Hepatocyte (in vitro differentiated cells): ENCODE measurements around the gene KRTAP3-2. TPM values are rescaled to one million over a fixed set of nuclear protein-coding genes. Genes with fewer than 3 reads are reported as not detected.

ENCODE experiments used
- DNase-seq: peaks from one replicate; pipeline ENCODE4 v3.0.0-alpha.2; 2016; ENCODE audit warnings: low spot score
- H2AFZ ChIP-seq: fragments of 200-600 bp; sonication (generic); 2 replicates; pipeline ENCODE4 v1.6.0; 2016; ENCODE audit warnings: antibody characterized with exemption, mild to moderate bottlenecking
- H3K27ac ChIP-seq: fragments of 200-600 bp; sonication (generic); 2 replicates; pipeline ENCODE4 v1.5.1; 2016; ENCODE audit warnings: mild to moderate bottlenecking
- H3K27me3 ChIP-seq: fragments of 200-600 bp; sonication (generic); 2 replicates; pipeline ENCODE4 v1.6.1; 2016
- H3K36me3 ChIP-seq: fragments of 200-600 bp; sonication (generic); replicated peaks from 2 replicates; pipeline ENCODE4 v1.5.1; 2016; ENCODE audit warnings: low read depth; ENCODE audit not compliant: insufficient read depth
- H3K4me1 ChIP-seq: fragments of 200-600 bp; sonication (generic); 2 replicates; pipeline ENCODE4 v1.5.1; 2016; ENCODE audit warnings: mild to moderate bottlenecking, moderate library complexity; ENCODE audit not compliant: insufficient read depth
- H3K4me2 ChIP-seq: fragments of 200-600 bp; sonication (generic); 2 replicates; pipeline ENCODE4 v1.6.0; 2016
- H3K4me3 ChIP-seq: fragments of 200-600 bp; sonication (generic); 2 replicates; pipeline ENCODE4 v1.5.1; 2016; ENCODE audit warnings: mild to moderate bottlenecking
- H3K79me2 ChIP-seq: fragments of 200-600 bp; sonication (generic); 2 replicates; pipeline ENCODE4 v1.6.0; 2017; ENCODE audit warnings: mild to moderate bottlenecking
- H3K9me2 ChIP-seq: fragments of 200-600 bp; sonication (generic); replicated peaks from 2 replicates; pipeline ENCODE4 v1.6.0; 2017; ENCODE audit warnings: mild to moderate bottlenecking; ENCODE audit not compliant: insufficient read depth
- H3K9me3 ChIP-seq: fragments of 200-600 bp; sonication (generic); 2 replicates; pipeline ENCODE4 v1.5.1; 2016; ENCODE audit warnings: low read depth, mild to moderate bottlenecking
- H4K20me1 ChIP-seq: fragments of 200-600 bp; sonication (generic); 2 replicates; pipeline ENCODE4 v1.6.0; 2016; ENCODE audit warnings: mild to moderate bottlenecking; ENCODE audit not compliant: insufficient read depth, poor library complexity, severe bottlenecking
- CTCF ChIP-seq: fragments of 200-600 bp; sonication (generic); IDR thresholded peaks from 2 replicates; pipeline ENCODE4 v1.5.1; 2016; ENCODE audit warnings: antibody characterized with exemption, mild to moderate bottlenecking; ENCODE audit not compliant: poor library complexity
- EZH2 ChIP-seq: fragments of 200-600 bp; sonication (generic); IDR thresholded peaks from 2 replicates; pipeline ENCODE4 v1.6.1; 2016; ENCODE audit warnings: antibody characterized with exemption, mild to moderate bottlenecking, borderline replicate concordance
- EZH2phosphoT487 ChIP-seq: fragments of 200-600 bp; sonication (generic); IDR thresholded peaks from one replicate; pipeline ENCODE4 v1.6.1; 2018; ENCODE audit warnings: antibody characterized with exemption, mild to moderate bottlenecking, low read depth, moderate library complexity; ENCODE audit not compliant: unreplicated experiment, severe bottlenecking
- WGBS: methylation state at CpG from one replicate; pipeline ENCODE4 v1.1.6; 2016; ENCODE audit warnings: low lambda C conversion rate; ENCODE audit errors: missing lambda C conversion rate; 5-methylcytosine and 5-hydroxymethylcytosine counted together
- polyA plus RNA-seq: library from polyadenylated mRNA; unstranded; fragments of >200 nt; fragmentation: Nextera tagmentation; extraction: Ambion mirVana; gene quantifications from 2 replicates; pipeline ENCODE4 v1.2.1, GENCODE V29; 2016
- total RNA-seq: library from RNA; depleted of rRNA; stranded (reverse); fragments of >200 nt; gene quantifications from 2 replicates; pipeline ENCODE4 v1.2.3, GENCODE V29; 2014

The KRTAP3-2 gene
- total and polyA plus RNA-seq, 2 experiments from 2014 or later: not detected

GRCh38 chr17:41020336-41020735 lies 20.6 kb upstream of the KRTAP3-2 start:
- TF ChIP-seq EZH2 (no peak), EZH2phosphoT487 (no peak), CTCF (no peak)
- H3K9me2 ChIP-seq: no peaks in the 10 kb centered on the region
- H4K20me1 ChIP-seq: no peaks in the 10 kb centered on the region
- H3K79me2 ChIP-seq: no peaks in the 10 kb centered on the region
- H2AFZ ChIP-seq: no peak overlapping the region
- H3K4me1 ChIP-seq: no peaks in the 10 kb centered on the region
- H3K36me3 ChIP-seq: no peaks in the 10 kb centered on the region
- no peaks in the 10 kb centered on the region for H3K9me3 ChIP-seq
- H3K27ac ChIP-seq: no peak overlapping the region
- H3K4me2 ChIP-seq: no peak overlapping the region
- no peak overlapping the region for H3K4me3 ChIP-seq
- no peak for DNase-seq
- H3K27me3 ChIP-seq: no peaks in the 10 kb centered on the region

DNA sequence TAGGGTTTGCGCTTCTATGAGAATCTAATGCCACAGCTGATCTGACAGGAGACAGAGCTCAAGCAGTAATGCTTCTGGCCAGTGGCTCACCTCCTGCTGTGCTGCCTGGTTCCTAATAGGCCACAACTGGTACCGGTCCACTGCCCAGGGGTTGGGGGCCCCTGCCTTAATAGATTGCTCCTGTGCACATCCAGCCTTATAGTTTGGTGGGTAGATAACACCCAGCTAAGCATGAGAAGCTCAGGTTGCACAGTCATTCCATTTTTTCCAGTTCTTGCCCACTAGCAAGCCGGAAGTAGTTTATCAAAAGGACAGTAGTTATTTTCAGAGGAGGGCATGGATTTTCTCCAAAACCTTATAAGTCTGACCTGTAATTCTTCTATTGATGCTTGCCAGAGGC lies 19.7 kb upstream of the KRTAP3-2 start:
- Histone ChIP-seq H3K4me3 (no peak overlapping the region), H3K4me2 (no peak overlapping the region), H3K9me3 (no peaks in the 10 kb centered on the region), H3K4me1 (no peaks in the 10 kb centered on the region), H3K27ac (no peak overlapping the region), H3K9me2 (no peaks in the 10 kb centered on the region), H3K79me2 (no peaks in the 10 kb centered on the region), H3K36me3 (no peaks in the 10 kb centered on the region), H4K20me1 (no peaks in the 10 kb centered on the region), H2AFZ (no peak overlapping the region), H3K27me3 (no peaks in the 10 kb centered on the region)
- 92% methylated on average over 3 of the region's 3 CpGs for WGBS
- TF ChIP-seq EZH2phosphoT487 (no peak), CTCF (no peak), EZH2 (no peak)
- DNase-seq: no peak

GRCh38 chr17:41018541-41018940 lies 18.8 kb upstream of the KRTAP3-2 start:
- TF ChIP-seq CTCF (no peak), EZH2 (no peak), EZH2phosphoT487 (no peak)
- Histone ChIP-seq H2AFZ (no peak overlapping the region), H3K27me3 (no peaks in the 10 kb centered on the region), H4K20me1 (no peaks in the 10 kb centered on the region), H3K4me1 (no peaks in the 10 kb centered on the region), H3K4me3 (no peak overlapping the region), H3K9me2 (no peaks in the 10 kb centered on the region), H3K27ac (no peak overlapping the region), H3K36me3 (no peaks in the 10 kb centered on the region), H3K4me2 (no peak overlapping the region), H3K79me2 (no peaks in the 10 kb centered on the region), H3K9me3 (no peaks in the 10 kb centered on the region)
- 93% methylated on average over 3 of the region's 3 CpGs for WGBS
- DNase-seq: no peak

- Histone ChIP-seq H3K27ac (no peak overlapping the region), H2AFZ (no peak overlapping the region), H3K79me2 (no peaks in the 10 kb centered on the region), H3K4me1 (no peaks in the 10 kb centered on the region), H3K4me3 (no peak overlapping the region), H3K36me3 (no peaks in the 10 kb centered on the region), H3K9me2 (no peaks in the 10 kb centered on the region), H3K9me3 (no peaks in the 10 kb centered on the region), H3K4me2 (no peak overlapping the region), H3K27me3 (no peaks in the 10 kb centered on the region), H4K20me1 (no peaks in the 10 kb centered on the region)
- TF ChIP-seq EZH2 (no peak), CTCF (no peak), EZH2phosphoT487 (no peak)
- no peak for DNase-seq
- whole genome bisulfite sequencing: 84% methylated on average over 13 of the region's 13 CpGs
Measured at GRCh38 chr17:41016578-41017215, 17.0 kb upstream of the KRTAP3-2 start.
